ENCODE results near the gene CASQ2.

GRCh38 chr1:115713906-115714305, 54.6 kb downstream of the CASQ2 start:
- TF ChIP-seq CTCF (IDR thresholded peaks at IDR 0.05; ENCODE audit: insufficient read depth, low read depth, low read length) (no peak), EZH2 (IDR thresholded peaks at IDR 0.05; ENCODE audit: insufficient read depth, low read length) (no peak)

Measured in astrocyte (in vitro differentiated cells and primary cell).